OCI-LY7 (cell line): Measurements from ENCODE around the gene PRSS50. TPM values are rescaled to one million over a fixed set of nuclear protein-coding genes. Genes with fewer than 3 reads are reported as not detected.
"Not testable (repeated sequence)": the region's sequence is repeated elsewhere in the genome, so short reads cannot be mapped to it uniquely, and the experiment has no call there.

ENCODE experiments used
- BruUV-seq: library from RNA; stranded (reverse); fragments of 400-500 nt; replicated peaks from 2 replicates; lab custom pipeline; 2021; lab: Mats Ljungman, UMichigan
- CTCF ChIA-PET: fragments of 300-600 bp; sonication (Branson Sonifier 250); formaldehyde crosslinking; loops from one replicate; lab custom pipeline; 2022; ENCODE audit warnings: antibody characterized with exemption; ENCODE audit not compliant: unreplicated experiment; lab: Charles Lee
- POLR2A ChIA-PET: fragments of 300-600 bp; sonication (Branson Sonifier 250); formaldehyde crosslinking; loops from one replicate; lab custom pipeline; 2022; ENCODE audit warnings: antibody characterized with exemption; lab: Charles Lee
- DNase-seq: peaks from one replicate; pipeline ENCODE4 v3.0.0-alpha.2; 2015; ENCODE audit warnings: low spot score
- H2AFZ ChIP-seq: fragments of 200-600 bp; sonication (generic), shearing (Covaris generic); 2 replicates; pipeline ENCODE4 v1.6.1; 2014; ENCODE audit warnings: mild to moderate bottlenecking, antibody characterized with exemption, low read length, moderate library complexity
- H3K27ac ChIP-seq: fragments of 200-600 bp; sonication (generic); 2 replicates; pipeline ENCODE4 v1.5.1; 2014; ENCODE audit warnings: mixed run types, low read depth, mild to moderate bottlenecking, moderate library complexity, low read length, inconsistent platforms; ENCODE audit not compliant: poor library complexity, severe bottlenecking
- H3K36me3 ChIP-seq: fragments of 200-600 bp; sonication (generic); 2 replicates; pipeline ENCODE4 v1.6.1; 2014; ENCODE audit warnings: mild to moderate bottlenecking, antibody characterized with exemption, low read length, moderate library complexity, mixed read lengths; ENCODE audit not compliant: insufficient read depth
- H3K4me1 ChIP-seq: fragments of 200-600 bp; sonication (generic); 2 replicates; pipeline ENCODE4 v1.5.1; 2014; ENCODE audit warnings: mild to moderate bottlenecking, low read length; ENCODE audit not compliant: insufficient read depth, poor library complexity, severe bottlenecking
- H3K4me2 ChIP-seq: fragments of 200-600 bp; sonication (generic); 2 replicates; pipeline ENCODE4 v1.6.1; 2014; ENCODE audit warnings: mild to moderate bottlenecking, low read length
- H3K4me3 ChIP-seq: fragments of 200-600 bp; sonication (generic); 2 replicates; pipeline ENCODE4 v1.5.1; 2014; ENCODE audit warnings: mild to moderate bottlenecking, low read depth, low read length; ENCODE audit not compliant: poor library complexity, severe bottlenecking
- H3K79me2 ChIP-seq: fragments of 200-600 bp; sonication (generic); 2 replicates; pipeline ENCODE4 v1.6.1; 2016; ENCODE audit warnings: low read depth, mild to moderate bottlenecking, low read length, moderate library complexity, mixed read lengths; ENCODE audit not compliant: insufficient read depth
- H3K9me2 ChIP-seq: fragments of 200-600 bp; sonication (generic); 2 replicates; pipeline ENCODE4 v1.6.1; 2016; ENCODE audit warnings: mild to moderate bottlenecking, low read length, mixed read lengths; ENCODE audit not compliant: insufficient read depth
- H3K9me3 ChIP-seq: fragments of 200-600 bp; sonication (generic); 2 replicates; pipeline ENCODE4 v1.6.1; 2014; ENCODE audit warnings: mild to moderate bottlenecking, mixed run types, low read length, mixed read lengths
- H4K20me1 ChIP-seq: fragments of 200-600 bp; sonication (generic); 2 replicates; pipeline ENCODE4 v1.6.1; 2014; ENCODE audit warnings: mild to moderate bottlenecking, antibody characterized with exemption, low read length, moderate library complexity, mixed read lengths; ENCODE audit not compliant: insufficient read depth
- EZH2phosphoT487 ChIP-seq: fragments of 200-600 bp; sonication (generic); IDR thresholded peaks from 2 replicates; pipeline ENCODE4 v1.6.1; 2018; ENCODE audit warnings: low read depth, borderline replicate concordance, mild to moderate bottlenecking, mixed run types, antibody characterized with exemption, low read length, moderate library complexity, mixed read lengths
- intact Hi-C: fragments of 100-400 bp; cut with micrococcal nuclease; formaldehyde crosslinking; loops from one replicate; pipeline ENCODE4 v1.10.0; 2022; ENCODE audit not compliant: unreplicated experiment
- total RNA-seq, 2 experiments: library from RNA; depleted of rRNA in 1 of 2; stranded (reverse); fragments of >200 nt in 1 of 2; shearing (Covaris generic) in 1 of 2; gene quantifications; 2 replicates each; pipeline ENCODE4 v1.2.3, GENCODE V29; 2014 to 2022
- TF ChIP-seq, protein P1 (sequence below): fragments of 200-600 bp; sonication (generic); conservative IDR thresholded peaks from 2 replicates; pipeline ENCODE4 v1.5.1; 2014; ENCODE audit warnings: mild to moderate bottlenecking, antibody characterized with exemption, low read length, moderate library complexity, mixed read lengths

The PRSS50 gene
- total RNA-seq, 2 experiments from 2014 or later = not detected

DNA sequence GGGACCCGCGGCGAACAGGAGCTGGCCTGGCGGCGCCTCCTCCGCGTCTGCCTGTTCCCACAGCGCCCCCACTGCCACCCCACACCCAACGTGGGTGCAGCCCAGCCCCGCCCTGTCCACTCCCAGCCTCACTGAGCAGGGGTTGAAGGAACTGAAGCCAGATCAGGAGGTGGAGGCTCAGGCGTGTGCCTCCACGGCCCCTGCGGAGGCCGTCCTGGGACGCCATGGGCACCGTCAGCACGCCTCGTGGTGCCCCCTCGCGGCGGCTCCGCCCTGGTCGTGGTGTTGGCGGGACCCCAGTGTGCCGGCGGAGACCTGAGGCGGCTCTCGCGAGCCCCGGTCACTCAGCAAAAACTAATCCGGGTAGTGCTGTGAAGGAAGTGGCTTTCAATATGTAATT, 39.0 kb upstream of the PRSS50 start:
- Histone ChIP-seq H3K36me3 (no peaks in the 10 kb centered on the region), H4K20me1 (no peaks in the 10 kb centered on the region), H3K4me1 (no peaks in the 10 kb centered on the region), H3K4me2 (no peak overlapping the region), H3K9me3 (no peaks in the 10 kb centered on the region), H3K9me2 (no peaks in the 10 kb centered on the region), H2AFZ (no peak overlapping the region), H3K27ac (no peak overlapping the region), H3K4me3 (no peak overlapping the region), H3K79me2 (no peaks in the 10 kb centered on the region)
- ChIA-PET POLR2A (interaction anchor here (0.9 kb wide), 1 partner anchor 11 kb away, joined by 3 read pairs; no protein-coding TSS in a partner anchor), CTCF (no interaction called here)
- BruUV-seq = no TSS peak
- no peak for DNase-seq
- intact Hi-C loops = no loop called here
- TF ChIP-seq, protein P1, sequence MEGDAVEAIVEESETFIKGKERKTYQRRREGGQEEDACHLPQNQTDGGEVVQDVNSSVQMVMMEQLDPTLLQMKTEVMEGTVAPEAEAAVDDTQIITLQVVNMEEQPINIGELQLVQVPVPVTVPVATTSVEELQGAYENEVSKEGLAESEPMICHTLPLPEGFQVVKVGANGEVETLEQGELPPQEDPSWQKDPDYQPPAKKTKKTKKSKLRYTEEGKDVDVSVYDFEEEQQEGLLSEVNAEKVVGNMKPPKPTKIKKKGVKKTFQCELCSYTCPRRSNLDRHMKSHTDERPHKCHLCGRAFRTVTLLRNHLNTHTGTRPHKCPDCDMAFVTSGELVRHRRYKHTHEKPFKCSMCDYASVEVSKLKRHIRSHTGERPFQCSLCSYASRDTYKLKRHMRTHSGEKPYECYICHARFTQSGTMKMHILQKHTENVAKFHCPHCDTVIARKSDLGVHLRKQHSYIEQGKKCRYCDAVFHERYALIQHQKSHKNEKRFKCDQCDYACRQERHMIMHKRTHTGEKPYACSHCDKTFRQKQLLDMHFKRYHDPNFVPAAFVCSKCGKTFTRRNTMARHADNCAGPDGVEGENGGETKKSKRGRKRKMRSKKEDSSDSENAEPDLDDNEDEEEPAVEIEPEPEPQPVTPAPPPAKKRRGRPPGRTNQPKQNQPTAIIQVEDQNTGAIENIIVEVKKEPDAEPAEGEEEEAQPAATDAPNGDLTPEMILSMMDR = no peak
- TF ChIP-seq EZH2phosphoT487 = no peak

GRCh38 chr3:46755646-46756045, 38.0 kb upstream of the PRSS50 start:
- H3K4me2 ChIP-seq = no peak overlapping the region
- no peak for DNase-seq
- H3K79me2 ChIP-seq = no peaks in the 10 kb centered on the region
- H3K9me3 ChIP-seq = no peaks in the 10 kb centered on the region
- BruUV-seq = no TSS peak
- POLR2A ChIA-PET = no interaction called here
- no peak overlapping the region for H3K27ac ChIP-seq
- TF ChIP-seq EZH2phosphoT487 = no peak
- TF ChIP-seq, protein P1 = no peak
- no peaks in the 10 kb centered on the region for H3K36me3 ChIP-seq
- H4K20me1 ChIP-seq = no peaks in the 10 kb centered on the region
- no peak overlapping the region for H3K4me3 ChIP-seq
- no peaks in the 10 kb centered on the region for H3K4me1 ChIP-seq
- CTCF ChIA-PET = no interaction called here
- intact Hi-C loops = no loop called here
- no peaks in the 10 kb centered on the region for H3K9me2 ChIP-seq
- H2AFZ ChIP-seq = no peak overlapping the region

- H3K9me2 ChIP-seq, H3K36me3 ChIP-seq, intact Hi-C loops, H3K4me2 ChIP-seq, H3K79me2 ChIP-seq, BruUV-seq, H3K27ac ChIP-seq, H3K4me1 ChIP-seq, H4K20me1 ChIP-seq, H2AFZ ChIP-seq, H3K9me3 ChIP-seq, CTCF ChIA-PET, H3K4me3 ChIP-seq, POLR2A ChIA-PET, DNase-seq: not testable (repeated sequence)
These were observed 35.5 kb upstream of the PRSS50 start for GRCh38 chr3:46753127-46753526.
